ENCODE results near the gene RIMBP3B. TPM values are rescaled to one million over a fixed set of nuclear protein-coding genes. Genes with fewer than 3 reads are reported as not detected.
"Not testable (repeated sequence)": the region's sequence is repeated elsewhere in the genome, so short reads cannot be mapped to it uniquely, and the experiment has no call there.

Gene RIMBP3B
- total RNA-seq, 1 experiment from 2014 or later, result 0.98 TPM

GRCh38 chr22:21416375-21416774 is 32.8 kb downstream of the RIMBP3B start:
- not testable (repeated sequence) for DNase-seq (ENCODE audit: low read depth)

GRCh38 chr22:21417227-21417746 is 33.7 kb downstream of the RIMBP3B start, which contains the start of gene HIC2:
TSS of gene HIC2 (plus strand) at chr22:21417371. CDS start at chr22:21442832, 25,461 bp downstream.
- not testable (repeated sequence) for DNase-seq (ENCODE audit: low read depth)

DNA sequence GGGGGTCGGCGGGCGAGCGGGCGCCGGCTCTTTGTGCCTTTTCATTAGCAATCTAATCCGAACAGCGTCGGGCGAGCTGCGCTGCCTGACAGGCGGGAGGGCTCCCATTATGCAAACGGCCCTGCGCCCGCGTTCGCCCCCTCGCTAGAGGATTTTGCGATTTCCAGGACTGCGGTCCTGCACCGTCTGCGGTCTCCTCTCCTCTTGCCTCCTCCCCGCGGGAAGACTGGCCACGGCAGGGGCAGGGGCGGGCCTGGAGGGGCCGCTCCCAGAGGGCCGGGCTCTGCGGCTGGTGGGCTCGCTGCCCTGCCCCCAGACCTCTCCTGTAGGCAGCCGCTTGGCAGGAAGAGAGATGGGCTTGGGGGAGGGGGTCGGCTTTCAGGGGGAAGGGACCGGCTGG is 34.3 kb downstream of the RIMBP3B start:
- DNase-seq (ENCODE audit: low read depth), result not testable (repeated sequence)

- DNase-seq (ENCODE audit: low read depth), result not testable (repeated sequence)
Measured at GRCh38 chr22:21418974-21419638, 35.6 kb downstream of the RIMBP3B start.

- not testable (repeated sequence) for DNase-seq (ENCODE audit: low read depth)
Measured at GRCh38 chr22:21420180-21420763, 36.7 kb downstream of the RIMBP3B start.

- DNase-seq (ENCODE audit: low read depth), result not testable (repeated sequence)
Measured at GRCh38 chr22:21424084-21424709, 40.6 kb downstream of the RIMBP3B start.

DNA sequence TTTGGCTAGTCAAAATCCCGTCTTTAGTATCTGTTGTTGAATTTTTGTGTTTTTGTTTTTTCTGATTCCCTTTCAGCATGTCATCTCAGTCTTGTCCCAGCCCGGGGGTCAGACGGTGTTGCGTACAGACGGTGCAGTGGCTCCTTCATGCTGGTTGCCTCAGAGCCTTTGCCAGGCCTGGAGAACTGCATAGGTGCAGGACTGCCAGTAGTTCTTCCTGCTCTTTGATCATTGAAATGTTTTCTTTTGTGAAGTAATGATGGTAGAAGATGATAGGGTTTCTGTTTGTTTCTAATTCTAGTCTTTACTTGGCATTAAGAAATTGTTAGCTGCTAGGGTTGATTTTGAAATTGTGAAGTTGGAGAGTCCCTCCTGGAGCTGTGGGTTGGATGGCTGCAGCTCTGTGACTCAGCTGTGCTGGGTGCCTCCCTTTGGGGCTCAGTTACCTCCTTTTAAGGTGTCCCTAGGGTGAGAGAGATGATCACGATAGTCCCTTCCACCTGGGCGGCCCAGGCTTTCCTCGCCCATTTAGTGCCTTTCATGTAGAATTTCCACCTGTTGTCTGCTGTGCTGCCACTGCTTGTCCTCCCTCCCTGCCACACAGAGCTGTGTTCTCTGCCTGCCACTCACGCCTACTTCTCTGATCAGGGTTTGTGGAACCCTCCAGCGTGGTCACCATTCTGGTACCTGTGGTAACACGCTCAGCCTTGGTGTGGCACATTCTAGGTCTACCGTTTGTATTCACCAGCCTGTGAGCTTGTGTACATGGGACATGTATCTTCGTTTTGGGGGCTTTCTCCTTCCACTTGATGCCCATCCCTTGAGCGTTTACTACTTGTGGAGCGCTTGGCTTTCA is 51.1 kb downstream of the RIMBP3B start:
- not testable (repeated sequence) for DNase-seq (ENCODE audit: low read depth)

GRCh38 chr22:21435998-21436810 is 52.7 kb downstream of the RIMBP3B start:
- not testable (repeated sequence) for DNase-seq (ENCODE audit: low read depth)

DNA sequence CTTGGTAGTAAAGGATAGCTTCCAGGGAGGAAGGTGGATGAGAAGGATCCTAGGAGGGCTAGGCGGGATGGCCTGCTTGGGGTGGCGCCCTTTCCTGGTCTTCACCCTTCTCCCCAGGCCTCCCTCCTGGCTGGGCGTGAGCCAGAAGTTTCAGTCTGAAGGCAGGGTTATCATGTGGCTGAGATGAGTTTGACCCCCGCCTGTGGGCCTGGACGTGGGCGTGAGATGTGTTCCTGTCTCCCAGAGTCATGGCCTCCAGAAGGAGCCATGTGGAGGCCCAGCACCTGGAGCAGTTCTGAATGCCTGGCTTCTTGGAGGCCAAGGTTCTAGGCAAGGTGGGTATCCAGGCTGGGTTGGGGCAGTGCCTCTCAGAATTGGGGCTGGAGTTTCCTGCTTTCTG is 54.5 kb downstream of the RIMBP3B start:
- not testable (repeated sequence) for DNase-seq (ENCODE audit: low read depth)

Other genes starting within 250 kb of the RIMBP3B start
- 2.1 and 2.8 TPM in 2 replicates for gene HIC2, start 33.6 kb downstream of the RIMBP3B start, total RNA-seq (2014; rRNA removed)
- gene TMEM191C, start 83.6 kb downstream of the RIMBP3B start, total RNA-seq (2014; rRNA removed), result 0.32 and 0.69 TPM in 2 replicates
- 1.4 and 1.8 TPM in 2 replicates for gene RIMBP3C, start 167.7 kb downstream of the RIMBP3B start, total RNA-seq (2014; rRNA removed)
- gene UBE2L3, start 184.0 kb downstream of the RIMBP3B start, total RNA-seq (2014; rRNA removed), result 80.3 and 83.1 TPM in 2 replicates
- 39.6 and 49.2 TPM in 2 replicates for gene YDJC, start 246.3 kb downstream of the RIMBP3B start, total RNA-seq (2014; rRNA removed)
- gene CCDC116, start 249.0 kb downstream of the RIMBP3B start, total RNA-seq (2014; rRNA removed), result 0.06 and 0.26 TPM in 2 replicates